Cardiac septum (tissue), 1 donor: Measurements from ENCODE around the gene KLHL20. TPM values are rescaled to one million over a fixed set of nuclear protein-coding genes. Genes with fewer than 3 reads are reported as not detected.
"Not testable (repeated sequence)": the region's sequence is repeated elsewhere in the genome, so short reads cannot be mapped to it uniquely, and the experiment has no call there.

Experiments
- DNase-seq: peaks from one replicate; pipeline ENCODE4 v3.0.0-alpha.2; 2020; ENCODE audit warnings: low spot score
- intact Hi-C: fragments of 100-400 bp; cut with DNase I; formaldehyde crosslinking; loops from one replicate; pipeline ENCODE4 v1.14.0; 2022
- total RNA-seq: library from RNA; stranded (reverse); fragmentation: NEBNext Ultra II Directional; extraction: Animal tissue kit (Norgen Biotek cat#: 25700); gene quantifications from one replicate; pipeline ENCODE4 v1.2.1, GENCODE V29; 2021
- donor health status: DM: no; HTN: no; CAD: no.

The KLHL20 gene
- total RNA-seq, 1 donor from 2014 or later, result 17.1 TPM

DNA sequence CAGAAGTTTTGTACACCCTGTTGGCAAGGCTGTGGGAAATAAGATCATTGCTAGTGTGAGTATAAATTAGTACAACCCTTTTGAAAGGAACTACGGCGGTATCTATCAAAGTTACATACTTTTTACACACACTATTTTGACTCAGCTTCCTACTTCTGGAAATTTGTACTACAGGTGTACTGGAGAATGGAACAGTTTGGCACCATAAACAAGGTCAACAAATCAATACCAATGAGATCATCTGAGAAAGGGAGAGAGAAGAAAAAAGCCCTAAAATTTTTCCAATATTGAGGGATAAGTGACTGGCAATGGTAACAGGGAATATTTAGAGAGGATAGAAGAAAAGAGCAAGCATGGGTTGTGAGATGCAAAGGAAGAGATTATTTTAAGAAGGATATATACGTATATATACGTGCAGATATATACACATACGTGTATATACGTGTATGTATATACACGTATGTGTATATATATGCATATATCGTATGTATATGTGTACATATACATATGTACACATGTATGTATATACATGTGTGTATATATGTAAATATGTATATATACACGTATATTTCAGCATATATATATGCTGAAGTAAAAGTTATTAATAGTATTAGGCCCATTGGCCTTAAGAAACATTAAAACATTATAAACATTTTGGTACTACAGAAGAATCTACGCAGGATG is 27.6 kb downstream of the KLHL20 start:
- no peak for DNase-seq
- intact Hi-C loops, result no loop called here

DNA sequence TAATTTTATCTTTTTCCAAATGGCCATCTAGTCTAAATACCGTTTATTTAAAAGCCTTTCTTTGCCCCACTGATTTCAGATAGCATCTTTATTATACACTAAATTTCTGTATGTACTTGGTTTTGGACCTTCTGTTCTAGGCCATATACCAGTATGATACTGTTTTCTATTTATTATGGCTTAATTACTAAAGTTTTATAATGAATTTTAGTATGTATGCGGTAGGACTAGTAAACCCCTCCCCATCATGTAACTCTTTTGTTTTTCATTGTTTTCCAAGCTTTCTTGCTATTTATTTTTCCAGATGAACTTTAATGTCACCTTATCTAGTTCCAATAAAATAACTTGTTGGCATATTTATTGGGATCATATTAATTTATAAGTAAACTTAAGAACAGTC is 29.9 kb downstream of the KLHL20 start:
- DNase-seq, result no peak
- intact Hi-C loops, result no loop called here

DNA sequence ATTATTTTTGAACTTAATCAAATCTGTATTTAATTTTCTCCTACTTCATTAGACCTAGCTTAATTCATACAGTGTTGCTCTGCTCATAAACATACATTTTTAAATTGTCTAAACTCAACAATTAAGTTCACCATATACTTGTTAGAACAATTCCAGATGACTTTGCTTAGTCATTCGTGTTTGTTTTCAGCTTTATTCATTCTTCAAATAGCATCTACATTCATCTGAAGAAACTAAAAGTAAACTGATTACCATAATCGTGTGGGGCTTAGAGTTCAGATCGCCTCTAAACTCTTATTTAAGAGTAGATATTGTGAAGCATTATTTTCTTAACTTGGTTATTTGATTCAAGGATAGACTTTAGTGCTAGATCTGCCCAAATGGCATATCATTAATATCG is 34.4 kb downstream of the KLHL20 start:
- DNase-seq, result no peak
- intact Hi-C loops, result no loop called here

DNA sequence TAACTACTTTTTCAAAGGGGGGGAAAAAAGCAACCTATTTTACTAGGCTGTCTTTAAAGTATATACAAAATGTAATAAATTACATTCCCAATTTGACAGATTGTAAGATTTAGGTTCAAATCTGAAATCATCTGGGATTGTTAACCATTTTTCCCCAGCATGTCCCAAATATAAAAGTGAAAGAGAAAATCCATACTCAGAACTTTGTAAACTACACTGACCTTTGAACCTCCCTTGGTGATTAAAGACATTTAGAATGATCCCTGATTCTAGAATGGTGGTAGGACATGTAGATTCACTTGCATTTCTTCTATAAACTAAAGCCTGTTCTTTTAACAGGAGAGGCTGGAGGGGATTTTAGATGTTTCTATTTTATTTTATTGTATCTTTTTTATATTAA is 39.0 kb downstream of the KLHL20 start:
- intact Hi-C loops, result no loop called here

DNA sequence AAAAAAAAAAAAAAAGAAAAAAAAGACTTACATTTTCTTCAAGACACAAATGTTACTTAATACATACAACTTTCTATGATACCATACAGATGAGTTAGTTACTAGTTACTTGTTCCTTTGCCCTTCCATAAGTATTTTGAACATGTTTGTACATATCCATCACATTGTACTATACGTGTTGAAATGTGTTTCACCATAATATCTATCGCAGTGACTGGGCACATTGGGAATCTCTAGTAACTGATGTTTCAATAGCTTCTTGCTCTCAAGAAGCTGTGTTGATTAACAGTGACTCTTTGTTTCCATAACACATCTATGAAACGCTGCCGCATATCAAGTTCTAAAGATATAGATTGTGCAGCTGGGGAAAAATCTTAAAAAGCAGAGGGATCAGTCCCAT is 42.9 kb downstream of the KLHL20 start:
- intact Hi-C loops, result no loop called here
- no peak for DNase-seq

More for the DNA sequence above, 39.0 kb downstream of the KLHL20 start:
- DNase-seq, result no peak

- DNase-seq, result no peak
- intact Hi-C loops, result no loop called here
Measured at GRCh38 chr1:173758110-173758509, 43.3 kb downstream of the KLHL20 start.

GRCh38 chr1:173758980-173759379 is 44.2 kb downstream of the KLHL20 start:
- no peak for DNase-seq
- intact Hi-C loops, result no loop called here

- DNase-seq, intact Hi-C loops: not testable (repeated sequence)
Measured at GRCh38 chr1:173764331-173764730, 49.5 kb downstream of the KLHL20 start.

DNA sequence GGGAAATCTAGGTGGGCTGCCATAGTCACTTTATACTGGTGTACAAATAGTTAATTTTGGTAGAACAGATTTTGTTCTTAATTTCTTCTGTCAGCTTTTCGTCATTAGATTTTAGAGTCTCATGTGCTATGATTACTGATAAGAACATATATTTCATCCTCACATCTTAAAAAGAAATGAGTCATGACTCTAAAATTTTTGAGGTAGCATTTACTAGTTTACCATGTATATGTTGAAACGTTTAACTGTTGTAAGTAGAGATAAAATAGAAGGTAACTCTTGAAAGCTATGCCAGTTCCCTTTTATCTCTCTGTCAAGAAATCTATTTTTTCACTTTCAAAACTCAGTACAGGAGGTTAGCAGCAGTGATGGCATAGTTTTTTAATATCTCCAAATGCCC is 53.4 kb downstream of the KLHL20 start:
- intact Hi-C loops, result no loop called here
- no peak for DNase-seq

DNA sequence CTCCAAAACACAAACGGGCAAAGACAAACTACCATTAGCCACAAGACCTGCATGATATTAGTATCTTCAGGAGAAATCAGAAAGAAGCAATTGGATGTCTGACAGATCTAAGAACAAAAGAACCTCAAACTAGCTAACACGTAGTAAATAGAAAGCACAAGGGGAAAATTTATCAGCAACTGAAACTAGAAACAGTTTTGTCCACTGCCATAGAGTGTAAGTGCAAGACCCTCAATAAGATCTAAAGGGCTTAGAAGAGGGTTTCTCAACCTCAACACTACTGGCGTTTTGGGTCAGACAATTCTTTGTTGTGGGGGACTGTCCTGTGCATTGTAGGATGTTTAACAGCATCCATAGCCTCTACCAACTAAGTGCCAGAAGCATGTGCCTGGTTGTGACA is 54.0 kb downstream of the KLHL20 start:
- intact Hi-C loops, result no loop called here
- no peak for DNase-seq

DNA sequence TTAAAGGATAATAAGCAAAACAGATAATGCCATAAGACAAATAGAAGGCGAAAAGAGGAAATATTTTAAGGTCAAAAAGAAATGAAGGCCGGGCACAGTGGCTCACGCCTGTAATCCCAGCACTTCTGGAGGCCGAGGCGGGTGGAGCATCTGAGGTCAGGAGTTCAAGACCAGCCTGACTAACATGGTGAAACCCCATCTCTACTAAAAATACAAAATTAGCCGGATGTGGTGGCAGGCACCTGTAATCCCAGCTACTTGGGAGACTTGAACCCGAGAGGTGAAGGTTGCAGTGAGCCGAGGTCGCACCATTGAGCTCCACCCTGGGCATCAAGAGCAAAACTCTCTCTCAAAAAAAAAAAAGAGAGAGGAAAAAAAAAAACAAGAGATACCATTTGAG is 55.5 kb downstream of the KLHL20 start:
- intact Hi-C loops, DNase-seq: not testable (repeated sequence)

GRCh38 chr1:173771560-173771959 is 56.8 kb downstream of the KLHL20 start:
- no peak for DNase-seq
- intact Hi-C loops, result no loop called here

GRCh38 chr1:173775578-173776226 is 60.9 kb downstream of the KLHL20 start:
- intact Hi-C loops, result no loop called here

GRCh38 chr1:173779936-173780335 is 65.2 kb downstream of the KLHL20 start:
- intact Hi-C loops, result no loop called here
- DNase-seq, result no peak

More at GRCh38 chr1:173775578-173776226, 60.9 kb downstream of the KLHL20 start:
- no peak for DNase-seq

GRCh38 chr1:173784997-173785396 is 70.2 kb downstream of the KLHL20 start:
- intact Hi-C loops, result no loop called here
- no peak for DNase-seq

- no peak for DNase-seq
- intact Hi-C loops, result no loop called here
Measured at GRCh38 chr1:173789841-173790240, 75.1 kb downstream of the KLHL20 start.

GRCh38 chr1:173798078-173798477 is 83.3 kb downstream of the KLHL20 start:
- DNase-seq, result no peak
- intact Hi-C loops, result no loop called here

- intact Hi-C loops, DNase-seq: not testable (repeated sequence)
Measured at GRCh38 chr1:173799995-173800394, 85.2 kb downstream of the KLHL20 start.

DNA sequence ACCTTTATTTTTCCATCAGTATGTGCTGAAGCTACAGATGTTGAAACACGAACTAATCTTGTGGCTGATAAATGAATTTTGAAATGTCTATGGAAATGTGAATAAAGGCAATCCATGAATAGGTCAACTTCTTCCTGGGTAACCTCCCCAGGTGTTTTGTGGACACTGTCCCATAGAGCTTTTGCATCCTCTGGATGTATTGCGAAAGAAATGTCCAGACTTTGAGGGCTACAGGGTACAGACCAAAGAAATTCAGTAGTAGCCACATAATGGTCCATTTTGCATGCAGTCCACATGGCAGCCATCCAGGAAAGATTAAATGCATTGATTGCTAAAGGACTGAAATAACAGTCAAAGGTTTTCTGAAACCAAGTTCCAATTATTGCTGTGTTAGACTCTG is 88.2 kb downstream of the KLHL20 start:
- no peak for DNase-seq
- intact Hi-C loops, result no loop called here

- intact Hi-C loops, result not testable (repeated sequence)
Measured at GRCh38 chr1:173813654-173814053, 98.9 kb downstream of the KLHL20 start.

DNA sequence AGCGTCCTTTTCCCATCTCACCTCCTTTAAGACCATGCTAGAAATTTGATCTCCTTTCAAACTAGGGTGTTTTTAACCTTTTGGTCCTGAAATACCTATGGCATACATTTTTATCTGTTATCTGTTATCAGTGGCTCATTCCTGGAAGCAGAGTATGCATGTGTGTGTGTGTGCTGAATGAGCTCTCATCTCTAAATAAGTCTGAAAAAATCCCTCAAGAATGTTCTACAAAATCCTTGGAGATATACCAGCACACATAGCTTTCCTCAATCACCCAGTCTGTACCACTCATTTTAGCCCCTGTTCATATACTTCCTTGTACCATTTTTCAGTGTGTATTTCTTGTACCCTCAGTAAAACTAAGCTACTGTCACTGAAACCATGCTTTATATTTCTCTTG is 103.7 kb downstream of the KLHL20 start:
- intact Hi-C loops, result no loop called here
- no peak for DNase-seq

More at GRCh38 chr1:173813654-173814053, 98.9 kb downstream of the KLHL20 start:
- not testable (repeated sequence) for DNase-seq
